SIG-M5 treated with dmso at 0.1 percent for 504 hours (cell line): ENCODE data around the gene SLC4A11.
"Not testable (repeated sequence)": the region's sequence is repeated elsewhere in the genome, so short reads cannot be mapped to it uniquely, and the experiment has no call there.

ENCODE experiments used
- DNase-seq: peaks from one replicate; lab custom pipeline; 2025; ENCODE audit not compliant: unreplicated experiment; lab: John Stamatoyannopoulos, UW

The SLC4A11 gene

GRCh38 chr20:3203315-3204123, 35.5 kb downstream of the SLC4A11 start:
- DNase-seq: no peak

DNA sequence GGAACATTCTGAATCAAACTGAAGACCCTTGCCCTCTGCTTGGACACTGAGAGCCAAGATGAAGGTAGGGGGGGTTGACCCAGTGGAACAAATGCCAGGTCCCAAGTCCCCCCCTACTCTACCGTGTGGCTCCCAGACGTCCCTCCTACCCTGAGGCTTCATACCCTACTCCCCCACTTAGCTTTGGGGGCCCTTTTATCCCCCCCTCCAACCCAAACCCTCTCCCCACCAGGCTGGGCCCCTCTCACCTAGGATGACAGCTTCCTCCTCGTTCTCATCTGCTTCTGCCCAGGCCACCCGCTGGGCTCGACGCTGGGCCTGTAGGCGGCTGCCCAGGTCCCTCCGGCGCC, 36.0 kb downstream of the SLC4A11 start:
- DNase-seq: no peak

DNA sequence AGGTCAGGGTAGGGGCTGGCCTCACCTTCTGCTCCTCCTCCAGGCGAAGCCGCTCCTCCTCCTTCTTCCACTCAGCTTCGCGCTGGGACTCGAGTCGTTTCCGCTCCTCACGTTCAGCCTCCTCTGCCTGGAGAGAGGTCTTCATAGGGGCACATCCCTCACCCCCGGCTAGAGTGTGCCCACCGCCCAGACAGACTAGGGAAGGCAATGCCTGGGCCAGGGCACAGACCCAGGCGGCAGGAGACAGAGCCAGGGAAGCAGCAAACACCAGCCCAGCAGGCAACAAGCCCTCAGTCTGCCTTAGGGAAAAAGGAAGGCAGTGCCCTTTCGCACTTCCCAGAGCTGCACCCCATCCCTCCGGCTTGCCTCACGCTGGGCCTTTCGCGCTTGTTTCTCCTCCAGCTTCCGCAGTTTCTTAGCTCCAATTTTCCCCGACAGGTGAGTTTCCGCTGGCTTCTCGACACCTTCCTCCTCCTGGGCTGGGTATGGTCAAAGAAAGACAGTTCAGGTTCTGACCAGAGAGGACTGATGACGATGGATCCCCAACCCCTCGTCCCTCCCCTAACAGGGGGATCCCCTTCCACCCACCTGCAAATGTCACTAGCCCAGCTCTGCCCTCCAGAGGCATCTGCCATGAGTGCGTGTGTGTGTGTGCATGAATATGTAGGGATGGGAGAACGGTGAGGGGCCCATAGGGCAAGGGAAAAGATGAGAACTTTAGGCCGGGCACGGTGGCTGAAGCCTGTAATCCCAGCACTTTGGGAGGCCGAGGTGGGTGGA, 38.8 kb downstream of the SLC4A11 start:
- DNase-seq: no peak

- DNase-seq: no peak
Observed at GRCh38 chr20:3199206-3199605, 39.8 kb downstream of the SLC4A11 start.

DNA sequence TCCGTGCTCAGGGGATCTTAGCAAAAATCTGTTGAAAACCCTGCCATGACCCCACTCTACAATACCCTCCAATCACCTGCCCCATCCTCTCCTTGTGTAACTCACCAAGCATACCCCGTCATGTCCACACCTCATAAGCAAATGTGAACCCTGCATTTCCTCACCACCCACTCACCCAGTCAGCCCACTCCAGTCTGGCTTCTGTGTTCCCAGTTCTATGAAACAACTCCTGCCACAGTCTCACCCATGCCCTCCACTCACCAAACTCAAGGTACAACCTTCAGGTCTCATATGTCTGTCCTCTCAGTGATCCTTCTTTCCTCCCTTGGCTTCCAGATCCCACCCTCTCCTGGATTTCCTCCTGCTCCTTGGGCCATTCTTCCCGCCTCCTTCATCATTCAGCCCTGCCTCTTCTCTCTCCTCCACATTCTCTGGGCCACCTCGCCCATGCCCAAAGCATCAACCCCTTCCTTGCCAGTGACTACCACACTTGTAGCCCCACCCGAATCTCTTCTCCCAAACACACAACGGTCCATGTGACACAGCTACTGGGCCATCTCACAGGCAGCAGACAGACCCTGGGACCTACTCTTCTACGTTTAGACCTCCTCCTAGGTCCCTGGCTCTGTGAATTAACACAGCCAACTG, 43.3 kb downstream of the SLC4A11 start:
- no peak for DNase-seq

DNA sequence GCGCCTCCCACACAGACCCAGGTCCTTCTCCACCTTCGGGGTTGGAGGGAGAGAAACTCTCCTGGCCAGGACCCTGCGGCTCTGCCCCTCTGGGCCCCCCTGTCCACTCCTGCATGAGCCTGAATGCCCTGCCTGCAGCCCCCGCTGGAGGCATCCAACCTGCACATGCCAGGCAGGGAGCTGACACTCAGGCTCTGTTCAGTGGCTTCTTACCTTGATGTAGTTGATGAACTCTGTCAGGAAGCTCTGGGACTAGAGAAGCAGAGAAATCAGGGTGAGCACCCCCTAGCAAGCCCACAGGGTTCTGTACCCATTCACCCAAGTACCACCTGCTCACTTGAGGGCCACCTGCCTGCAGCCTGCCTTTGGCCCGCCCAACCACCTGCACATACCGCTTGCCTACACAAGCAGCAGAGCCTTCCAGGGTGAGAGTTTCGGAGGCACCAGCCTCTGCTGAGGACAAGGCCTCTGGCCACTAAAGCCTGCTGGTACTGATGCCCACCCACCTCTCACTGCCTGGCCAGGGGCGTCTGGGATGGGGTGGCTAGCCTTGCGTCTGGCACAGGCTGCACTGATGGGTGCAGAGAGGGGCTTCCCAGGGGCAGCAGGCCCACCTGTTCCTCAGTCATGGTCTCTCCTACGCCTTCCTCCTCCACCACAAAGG, 44.2 kb downstream of the SLC4A11 start:
- no peak for DNase-seq

DNA sequence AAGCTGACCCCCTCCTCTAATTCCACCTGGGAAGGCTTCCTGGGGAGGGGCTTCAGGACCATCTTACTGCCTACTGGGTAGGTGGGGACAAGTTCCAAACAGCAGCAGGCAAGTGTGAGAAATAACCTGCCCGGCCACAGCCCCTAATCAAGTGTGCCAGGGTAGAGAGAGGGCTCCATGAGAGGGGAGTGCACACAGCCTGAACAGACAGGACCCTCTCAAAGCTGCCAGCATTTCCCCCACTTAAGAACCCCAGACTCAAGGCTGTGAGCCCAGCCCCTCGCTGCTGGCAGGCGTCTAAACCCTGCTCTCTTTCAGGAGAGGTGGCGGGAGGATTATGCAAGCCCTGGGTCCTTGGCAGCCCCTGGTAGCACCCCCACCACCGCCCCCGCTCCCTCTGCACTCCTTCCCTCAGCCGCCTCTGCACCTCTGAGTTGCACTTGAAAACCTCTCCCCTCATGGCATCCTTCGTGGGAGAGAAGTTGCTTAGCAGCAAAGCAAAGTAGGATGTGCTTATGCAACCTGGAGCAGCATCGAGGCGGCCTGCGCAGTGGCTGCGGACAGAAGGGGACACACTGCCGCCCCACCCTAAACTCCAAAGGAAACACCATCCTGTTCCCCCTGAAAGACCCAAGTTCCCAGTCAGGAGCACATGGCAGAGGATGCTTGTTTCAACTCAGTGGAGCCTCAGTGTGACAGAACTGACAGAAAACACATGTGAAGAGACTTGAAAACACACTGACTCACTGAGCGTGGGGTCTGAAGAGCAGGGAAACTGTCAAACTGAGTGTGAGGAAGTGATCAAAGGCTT, 45.0 kb downstream of the SLC4A11 start:
- no peak for DNase-seq

- no peak for DNase-seq
Observed at GRCh38 chr20:3192226-3193015, 46.6 kb downstream of the SLC4A11 start.

- no peak for DNase-seq
Observed at GRCh38 chr20:3190681-3191111, 48.3 kb downstream of the SLC4A11 start.

DNA sequence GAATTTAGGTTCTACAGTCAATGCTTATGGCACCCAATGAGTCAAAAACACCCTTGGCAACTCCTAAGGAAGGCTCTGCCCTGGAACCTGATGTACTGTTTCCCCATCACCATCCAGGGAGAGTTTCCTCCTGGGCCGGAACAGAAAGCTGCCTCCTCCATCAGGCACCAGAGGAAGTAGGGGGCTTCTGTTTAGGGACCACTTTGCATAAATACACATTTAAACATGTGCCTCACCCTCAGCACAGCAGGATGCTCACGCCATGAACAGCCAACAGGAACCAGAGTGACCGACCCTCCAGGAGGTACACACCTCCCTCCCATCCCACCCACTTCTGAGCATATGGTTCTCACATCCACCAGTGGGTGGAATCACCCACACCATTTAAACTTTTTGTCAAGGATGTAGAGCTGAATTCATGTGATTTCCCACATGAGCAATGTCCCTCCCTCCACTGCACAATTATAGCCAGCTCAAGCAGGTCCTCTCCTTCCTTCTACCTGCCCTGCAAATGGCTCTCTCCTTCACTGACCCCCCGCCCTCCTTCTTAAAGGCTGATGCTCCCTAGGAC, 49.3 kb downstream of the SLC4A11 start:
- DNase-seq: no peak

DNA sequence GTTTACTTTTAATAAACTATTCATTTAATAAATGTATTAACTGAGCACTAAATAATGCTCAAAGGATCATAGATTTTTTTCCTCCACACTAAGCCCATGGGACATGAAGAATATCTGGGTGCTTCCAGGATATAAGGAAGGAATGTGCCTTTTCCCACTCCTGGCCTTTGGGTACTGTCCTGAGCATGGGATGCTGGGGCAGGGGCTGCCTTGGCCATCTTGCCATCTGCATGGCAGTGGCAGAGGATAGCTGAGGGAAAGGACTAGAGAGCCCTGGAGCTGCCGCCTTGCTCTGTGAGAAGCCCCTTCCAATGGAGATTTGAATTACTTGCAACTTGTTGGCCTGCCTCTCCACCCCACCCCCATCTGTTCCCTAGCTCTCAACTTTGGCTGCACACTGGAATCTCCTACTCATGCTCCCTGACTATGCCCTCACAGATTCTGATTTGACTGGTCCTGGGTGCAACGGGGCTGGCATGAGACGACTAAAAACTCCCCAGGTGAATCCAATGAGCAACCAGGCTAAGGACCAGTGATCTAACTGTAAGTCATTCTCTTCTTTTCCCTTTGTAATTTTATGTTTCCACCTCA, 50.1 kb downstream of the SLC4A11 start:
- no peak for DNase-seq

DNA sequence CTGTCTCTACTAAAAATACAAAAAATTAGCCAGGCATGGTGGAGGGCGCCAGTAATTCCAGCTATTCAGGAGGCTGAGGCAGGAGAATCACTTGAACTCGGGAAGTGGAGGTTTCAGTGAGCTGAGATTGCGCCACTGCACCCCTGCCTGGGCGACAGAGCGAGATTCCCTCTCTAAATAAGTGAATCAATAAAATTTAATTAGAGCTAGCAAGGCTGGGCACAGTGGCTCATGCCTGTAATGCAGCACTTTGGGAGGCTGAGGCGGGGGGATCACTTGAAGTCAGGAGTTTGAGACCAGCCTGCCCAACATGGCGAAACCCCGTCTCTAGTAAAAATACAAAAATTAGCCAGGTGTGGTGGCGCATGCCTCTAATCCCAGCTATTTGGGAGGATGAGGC, 51.1 kb downstream of the SLC4A11 start:
- DNase-seq: not testable (repeated sequence)

DNA sequence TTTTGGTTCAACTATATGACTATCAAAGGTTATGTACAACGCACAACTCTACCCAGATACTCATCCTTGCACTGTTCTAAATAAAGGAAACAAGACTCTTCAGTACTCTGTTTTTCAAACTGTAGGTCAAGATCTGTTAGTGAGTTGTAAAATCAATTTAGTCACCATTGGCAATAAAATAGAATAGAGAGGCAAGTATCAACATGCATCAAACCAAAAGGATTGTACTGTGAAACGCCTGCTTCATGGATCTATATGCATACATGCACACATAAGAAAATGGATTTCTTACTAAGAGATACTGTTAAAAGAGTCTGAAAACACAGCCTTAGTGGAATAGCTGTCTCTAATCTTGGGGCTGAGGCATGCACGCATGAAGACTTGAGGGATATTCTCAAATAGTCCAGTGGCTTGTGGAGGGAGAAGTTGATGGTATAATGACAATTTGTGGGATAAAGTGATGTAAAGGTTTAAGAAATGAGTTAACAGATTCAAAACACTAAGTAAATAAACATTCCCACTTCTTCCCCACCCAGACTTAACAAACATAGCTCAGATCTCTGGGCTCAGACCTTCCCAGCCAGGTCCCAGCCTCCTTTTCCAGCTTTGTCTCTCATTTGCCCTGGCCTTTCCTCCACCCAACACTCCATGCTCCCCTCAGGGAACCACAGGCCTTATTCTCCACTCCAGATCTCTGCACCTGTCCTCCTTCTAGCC, 54.9 kb downstream of the SLC4A11 start:
- no peak for DNase-seq

GRCh38 chr20:3182429-3182828, 56.6 kb downstream of the SLC4A11 start:
- not testable (repeated sequence) for DNase-seq

DNA sequence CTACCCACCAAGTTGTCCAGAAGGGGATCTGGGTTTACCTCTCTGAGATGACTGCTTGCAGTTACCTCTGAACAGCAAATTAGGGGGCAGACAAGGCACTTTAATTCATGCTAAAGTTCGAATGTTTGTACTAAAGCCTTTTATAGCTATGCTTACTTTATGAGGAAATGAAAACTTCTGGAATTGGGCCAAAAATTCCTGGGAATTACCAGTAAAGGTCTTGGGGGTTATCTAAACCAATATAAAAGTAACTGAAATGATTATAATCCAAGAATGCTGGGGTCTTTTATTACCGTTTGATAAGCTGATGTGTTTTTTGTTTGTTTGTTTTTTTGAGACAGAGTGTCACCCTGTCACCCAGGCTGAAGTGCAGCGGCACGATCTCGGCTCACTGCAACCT, 57.7 kb downstream of the SLC4A11 start:
- no peak for DNase-seq

DNA sequence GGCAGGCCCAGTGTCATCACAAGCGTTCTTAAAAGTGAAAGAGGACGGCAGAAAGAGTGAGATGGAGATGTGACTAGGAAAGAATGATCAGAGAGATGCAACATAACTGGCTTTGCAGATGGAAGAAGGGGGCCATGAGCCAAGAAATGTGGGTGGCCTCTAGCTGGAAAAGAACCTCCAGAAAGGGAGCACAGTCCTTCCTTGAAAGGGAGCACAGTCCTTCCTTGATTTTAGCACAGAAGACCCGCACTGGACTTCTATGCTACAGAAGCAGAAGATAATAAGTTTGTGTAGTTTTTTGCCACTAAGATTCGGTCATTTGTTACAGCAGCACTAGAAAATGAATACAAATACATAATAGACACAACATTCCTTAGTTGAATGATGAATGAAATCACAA, 58.7 kb downstream of the SLC4A11 start:
- no peak for DNase-seq

- no peak for DNase-seq
Observed at GRCh38 chr20:3177746-3178485, 61.1 kb downstream of the SLC4A11 start.
